HG02759 (cell line): ENCODE results near the gene MACROH2A1.
A peak's percentile ranks its signal among the peaks of the same experiment; 100 is the strongest.

Experiments used
- ATAC-seq: cut with Tn5 transposase; IDR thresholded peaks from one replicate; pipeline ENCODE4 v1.9.1; 2021; ENCODE audit warnings: mild to moderate bottlenecking, moderate library complexity; ENCODE audit not compliant: unreplicated experiment

The MACROH2A1 gene

GRCh38 chr5:135436951-135437418 lies 38.0 kb upstream of the MACROH2A1 start:
- no peak for ATAC-seq

DNA sequence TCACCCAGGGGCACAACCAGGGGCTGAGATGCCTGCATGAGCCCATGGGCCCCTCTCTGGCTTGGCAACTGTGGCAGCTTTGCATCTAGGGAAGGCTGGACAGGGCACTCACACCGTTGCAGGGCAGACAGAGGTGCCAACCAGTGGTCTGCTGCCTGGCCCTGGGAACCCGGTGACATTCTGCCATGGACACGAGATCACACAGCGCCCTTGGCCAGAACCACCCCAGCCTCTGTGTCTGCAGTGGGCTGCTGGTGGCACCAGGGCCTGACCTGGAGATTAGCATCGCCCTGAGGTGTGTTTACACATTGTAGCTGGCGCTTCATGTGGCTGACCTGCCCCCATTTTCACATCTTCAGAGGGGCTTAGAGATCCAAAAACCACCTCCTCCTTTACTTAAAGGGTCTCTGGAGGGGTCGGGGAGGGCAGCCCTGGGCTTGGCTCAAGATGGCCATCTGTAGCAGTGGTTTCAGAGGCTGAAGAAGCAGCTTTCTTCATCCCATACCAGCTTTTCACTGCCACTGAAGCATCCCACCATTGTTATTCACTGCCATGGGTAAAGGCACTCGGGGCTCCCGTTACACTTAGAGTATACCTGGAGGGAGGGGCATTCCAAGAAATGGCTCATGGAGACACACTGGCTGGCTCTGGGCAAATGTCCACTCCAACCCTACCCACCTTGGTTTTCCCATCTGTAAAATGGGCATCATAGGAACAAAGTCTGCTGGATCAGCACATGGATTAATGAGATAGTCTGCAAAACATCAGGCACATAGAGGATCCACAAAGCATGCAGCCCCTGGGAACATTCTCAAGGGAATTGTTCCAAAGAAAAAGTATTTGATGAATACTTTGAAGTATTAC lies 36.7 kb upstream of the MACROH2A1 start:
- no peak for ATAC-seq

DNA sequence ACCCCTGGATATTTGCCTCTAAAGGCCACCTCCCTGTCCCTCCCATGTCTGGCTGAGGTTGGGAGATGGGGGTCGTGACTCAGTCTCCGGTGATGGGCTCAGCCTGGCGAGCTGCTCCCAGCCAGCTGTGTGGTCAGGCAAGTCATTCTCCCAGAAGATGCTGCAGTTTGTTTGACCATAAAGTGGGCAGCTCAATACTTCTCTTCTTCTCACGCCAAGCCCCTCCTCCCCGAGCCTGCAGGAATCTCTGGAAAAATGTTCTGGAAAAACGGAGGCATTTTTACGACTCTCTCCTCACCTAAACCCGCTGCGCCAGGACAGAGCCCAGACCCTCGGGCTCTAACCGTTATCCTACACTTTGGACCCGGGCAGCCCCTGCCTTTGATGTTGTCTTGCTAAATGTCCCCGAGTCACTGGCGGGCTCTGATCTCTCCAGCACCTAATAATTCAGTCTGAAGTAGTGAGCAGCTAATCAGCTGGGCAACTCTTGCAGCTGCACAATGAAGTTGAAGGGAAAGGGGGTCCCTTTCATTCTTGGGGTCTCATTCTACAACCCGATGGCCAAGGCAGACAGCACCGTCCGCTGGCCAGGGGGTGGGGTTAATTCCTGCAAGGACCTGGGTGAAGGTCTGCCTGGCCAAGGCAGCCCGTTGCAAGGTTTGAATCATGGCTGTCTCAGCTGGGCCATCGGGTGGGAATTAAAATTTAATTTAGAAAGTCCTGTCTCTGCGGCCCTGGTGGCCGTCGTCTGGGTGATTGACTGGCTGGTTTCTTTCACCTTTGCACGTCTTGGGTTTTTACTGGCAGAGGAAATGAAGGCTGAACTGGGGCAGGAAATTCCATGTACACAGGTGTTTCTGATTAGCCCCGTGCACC lies 35.8 kb upstream of the MACROH2A1 start:
- no peak for ATAC-seq

- ATAC-seq, result no peak
Observed at GRCh38 chr5:135433681-135434426, 34.8 kb upstream of the MACROH2A1 start.

DNA sequence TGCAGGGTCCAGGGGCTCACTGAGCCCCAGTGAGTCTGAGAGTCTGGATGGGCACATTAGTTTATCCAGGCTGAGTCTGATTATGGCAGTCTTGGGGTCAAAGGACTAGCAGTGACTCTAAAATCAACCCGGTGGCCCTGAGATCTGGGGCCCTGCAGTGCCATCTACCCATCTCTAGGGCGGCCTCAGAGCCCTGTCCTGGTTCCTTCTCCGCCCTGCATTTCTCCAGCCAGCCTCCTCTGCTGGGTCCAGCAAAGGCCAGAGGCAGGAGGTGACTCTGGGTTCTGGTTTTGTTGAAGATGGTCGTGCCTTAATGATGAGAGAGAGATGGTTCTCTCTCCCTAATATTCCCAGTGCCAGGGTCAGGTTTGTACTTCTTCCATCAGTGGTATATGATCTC lies 33.1 kb upstream of the MACROH2A1 start:
- no peak for ATAC-seq

DNA sequence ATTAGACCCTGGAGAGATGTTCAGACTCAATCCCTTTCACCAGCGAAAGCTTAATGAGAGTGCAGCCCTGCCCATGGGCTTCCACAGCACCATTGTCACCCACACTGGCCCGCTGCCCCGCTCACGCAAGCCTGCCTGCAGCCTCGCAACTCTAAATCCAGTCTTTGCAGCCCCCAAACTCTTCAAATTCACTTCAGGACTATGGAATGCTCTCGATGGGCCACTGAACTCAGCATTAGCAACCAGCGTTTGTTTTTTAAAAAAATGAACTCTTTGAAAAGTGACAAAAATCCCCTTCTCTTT lies 31.1 kb upstream of the MACROH2A1 start:
- no peak for ATAC-seq

DNA sequence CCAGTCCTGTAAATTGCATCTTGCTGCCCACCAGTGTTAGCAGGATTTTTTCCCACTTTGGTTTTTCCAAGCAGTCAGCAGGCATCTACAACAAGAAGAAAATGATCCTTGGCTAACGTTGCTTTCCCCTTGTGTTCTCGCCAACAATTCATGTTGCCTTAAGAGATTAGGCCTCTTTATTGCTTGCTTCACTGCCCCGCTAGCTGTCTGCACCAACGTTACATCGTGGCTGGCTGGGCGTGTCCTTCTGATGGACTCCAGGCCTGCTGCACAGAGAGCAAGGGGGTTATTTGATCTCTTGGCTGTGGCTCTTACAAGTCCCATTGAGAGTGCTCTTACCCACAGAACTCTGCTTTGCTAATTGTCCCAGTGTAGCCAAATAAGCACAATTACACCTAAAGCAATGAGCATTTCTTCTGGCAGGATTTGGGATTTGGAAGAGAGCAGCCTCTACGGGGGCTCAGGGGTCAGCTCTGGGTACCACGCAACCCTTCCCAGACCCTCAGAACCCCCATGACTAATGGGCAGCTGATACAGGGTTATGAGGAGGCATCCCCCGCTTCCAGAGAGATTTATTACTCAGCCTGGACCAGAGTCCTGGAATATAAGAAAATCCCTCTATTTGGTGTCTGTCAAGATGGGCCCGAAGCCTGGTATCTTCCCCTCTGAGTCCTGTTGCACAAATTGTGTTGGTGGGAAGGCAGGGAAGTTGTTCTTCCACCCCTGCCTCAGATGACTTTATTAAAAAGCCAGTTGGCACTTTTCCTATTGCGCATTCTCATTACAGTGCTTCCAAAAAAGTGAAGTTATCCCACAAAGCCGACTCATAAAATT lies 30.5 kb upstream of the MACROH2A1 start:
- no peak for ATAC-seq

DNA sequence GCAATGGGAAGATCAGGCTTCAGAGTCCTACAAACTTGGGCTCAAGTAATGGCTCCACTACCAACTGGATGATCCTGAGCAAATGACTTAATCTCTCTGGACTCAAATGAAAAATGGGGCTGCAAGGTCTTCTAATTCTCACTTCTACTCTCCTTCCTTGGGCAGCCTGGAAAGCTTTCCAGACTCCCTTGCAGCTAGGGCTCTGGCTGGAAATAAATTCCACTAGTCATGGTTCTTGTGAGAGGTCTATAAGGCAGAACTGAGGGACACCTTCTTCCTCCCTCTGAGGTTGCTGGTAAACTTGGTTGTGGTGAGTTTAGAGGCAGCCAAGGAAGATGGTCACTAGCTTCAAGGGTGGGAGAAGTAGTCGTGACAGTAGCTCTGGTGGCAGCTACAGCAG lies 29.6 kb upstream of the MACROH2A1 start:
- no peak for ATAC-seq

- peak; percentile 70 for ATAC-seq
Observed at GRCh38 chr5:135426102-135427082, 27.4 kb upstream of the MACROH2A1 start.

DNA sequence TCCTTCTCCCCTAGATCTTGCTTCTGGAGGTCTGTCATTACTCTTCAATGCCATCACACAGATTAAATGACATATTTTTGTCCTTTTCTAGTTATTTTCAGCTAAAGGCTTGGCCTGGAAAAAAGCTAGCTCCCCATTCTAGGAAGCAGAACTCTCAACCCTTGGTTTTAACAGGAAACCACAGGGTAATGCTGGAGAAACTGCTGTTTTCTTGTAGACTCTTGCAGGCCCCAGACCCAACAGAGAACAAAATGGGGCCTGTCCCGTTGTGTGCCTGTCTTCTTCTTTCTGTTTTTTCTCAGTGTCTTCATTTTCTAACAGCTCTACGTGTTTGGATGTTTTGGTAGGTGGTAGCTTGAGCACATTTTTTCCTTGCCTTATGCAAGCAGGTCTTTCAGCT lies 26.6 kb upstream of the MACROH2A1 start:
- ATAC-seq, result no peak

DNA sequence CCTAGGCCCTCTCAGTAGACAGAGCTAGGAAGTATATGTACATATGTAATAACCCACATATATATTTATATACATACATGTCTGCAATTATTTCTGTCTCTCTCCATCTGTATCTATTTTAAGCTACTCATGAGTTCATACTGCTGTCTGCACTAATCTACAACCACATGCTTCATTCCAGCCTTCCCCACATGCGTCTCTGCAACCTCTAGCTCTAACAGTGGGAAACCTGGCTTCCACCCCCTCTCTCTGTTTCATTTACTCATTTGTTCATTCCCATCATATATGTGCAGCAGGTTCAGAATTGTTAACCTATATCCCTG lies 24.8 kb upstream of the MACROH2A1 start:
- no peak for ATAC-seq

GRCh38 chr5:135423146-135423845 lies 24.3 kb upstream of the MACROH2A1 start:
- no peak for ATAC-seq

- no peak for ATAC-seq
Observed at GRCh38 chr5:135422419-135422818, 23.4 kb upstream of the MACROH2A1 start.

- no peak for ATAC-seq
Observed at GRCh38 chr5:135417083-135417482, 18.1 kb upstream of the MACROH2A1 start.

- ATAC-seq, result no peak
Observed at GRCh38 chr5:135405082-135405481, 6.1 kb upstream of the MACROH2A1 start.

- ATAC-seq, result no peak
Observed at GRCh38 chr5:135402031-135402430, 3.0 kb upstream of the MACROH2A1 start.

GRCh38 chr5:135400866-135401265 lies 1.8 kb upstream of the MACROH2A1 start:
- ATAC-seq, result no peak

GRCh38 chr5:135399794-135400542 lies 937 bp upstream of the MACROH2A1 start:
- ATAC-seq, result no peak
